HFF-Myc (cell line): ENCODE data around the gene FER.

Experiments
- DNase-seq: peaks from one replicate; pipeline ENCODE4 v3.0.0-alpha.2; 2011; ENCODE audit warnings: low read depth; ENCODE audit errors: extremely low read depth
- H3K4me3 ChIP-seq: replicated peaks from 2 replicates; pipeline ENCODE4 v1.5.1; 2011; ENCODE audit warnings: low read depth, mild to moderate bottlenecking, control low read depth, low read length
- CTCF ChIP-seq: IDR thresholded peaks from 2 replicates; pipeline ENCODE4 v1.5.1; 2012; ENCODE audit warnings: mild to moderate bottlenecking, low read depth, low read length, control low read depth; ENCODE audit errors: missing control alignments

FER gene

GRCh38 chr5:109195667-109196066, 448.0 kb downstream of the FER start:
- no peak for DNase-seq
- no peak overlapping the region for H3K4me3 ChIP-seq
- TF ChIP-seq CTCF = no peak

- no peak for TF ChIP-seq CTCF
- H3K4me3 ChIP-seq = no peak overlapping the region
- DNase-seq = no peak
These were observed 448.6 kb downstream of the FER start for GRCh38 chr5:109196087-109196822.

GRCh38 chr5:109196823-109197160, 449.1 kb downstream of the FER start:
- TF ChIP-seq CTCF = no peak
- DNase-seq = no peak
- H3K4me3 ChIP-seq = no peak overlapping the region

GRCh38 chr5:109199289-109199688, 451.6 kb downstream of the FER start:
- no peak for TF ChIP-seq CTCF
- DNase-seq = no peak

GRCh38 chr5:109199799-109200620, 452.3 kb downstream of the FER start:
- no peak overlapping the region for H3K4me3 ChIP-seq
- no peak for DNase-seq
- TF ChIP-seq CTCF = no peak

More at GRCh38 chr5:109199289-109199688, 451.6 kb downstream of the FER start:
- H3K4me3 ChIP-seq = no peak overlapping the region

GRCh38 chr5:109215040-109215439, 467.3 kb downstream of the FER start:
- TF ChIP-seq CTCF = no peak
- DNase-seq = no peak
- no peak overlapping the region for H3K4me3 ChIP-seq
